Measurements from ENCODE around the gene ACACA. TPM values are rescaled to one million over a fixed set of nuclear protein-coding genes. Genes with fewer than 3 reads are reported as not detected.

The ACACA gene
- total RNA-seq, 1 donor from 2014 or later, result 101 TPM

DNA sequence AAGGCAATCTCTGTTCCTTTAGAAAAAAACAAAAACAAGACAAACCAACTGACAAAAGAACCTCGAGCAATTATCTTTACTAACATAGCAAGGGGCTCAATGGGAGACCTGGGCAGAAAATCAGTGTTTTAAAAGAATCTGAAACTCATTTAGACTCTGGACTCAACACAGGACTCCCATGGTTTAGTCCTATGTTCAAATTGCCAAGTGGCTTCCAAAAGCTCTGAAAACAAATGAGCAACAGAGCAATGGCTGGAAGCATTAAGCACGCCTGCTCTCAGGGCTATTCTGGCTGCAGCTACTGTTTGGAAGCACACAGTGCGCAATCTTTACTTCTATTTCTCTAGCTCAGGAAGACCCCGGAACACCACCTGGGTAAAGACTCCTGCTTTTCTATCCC is 295.9 kb downstream of the ACACA start:
- Mint-ChIP-seq H3K4me3 (no peak overlapping the region), H3K4me1 (ENCODE audit: unreplicated experiment) (peaks cover 43% of the 10 kb centered on the region), H3K36me3 (peaks cover 23% of the 10 kb centered on the region), H3K9me3 (no peaks in the 10 kb centered on the region), H3K27me3 (no peaks in the 10 kb centered on the region), H3K27ac (no peak overlapping the region)
- TF ChIP-seq, protein P1, sequence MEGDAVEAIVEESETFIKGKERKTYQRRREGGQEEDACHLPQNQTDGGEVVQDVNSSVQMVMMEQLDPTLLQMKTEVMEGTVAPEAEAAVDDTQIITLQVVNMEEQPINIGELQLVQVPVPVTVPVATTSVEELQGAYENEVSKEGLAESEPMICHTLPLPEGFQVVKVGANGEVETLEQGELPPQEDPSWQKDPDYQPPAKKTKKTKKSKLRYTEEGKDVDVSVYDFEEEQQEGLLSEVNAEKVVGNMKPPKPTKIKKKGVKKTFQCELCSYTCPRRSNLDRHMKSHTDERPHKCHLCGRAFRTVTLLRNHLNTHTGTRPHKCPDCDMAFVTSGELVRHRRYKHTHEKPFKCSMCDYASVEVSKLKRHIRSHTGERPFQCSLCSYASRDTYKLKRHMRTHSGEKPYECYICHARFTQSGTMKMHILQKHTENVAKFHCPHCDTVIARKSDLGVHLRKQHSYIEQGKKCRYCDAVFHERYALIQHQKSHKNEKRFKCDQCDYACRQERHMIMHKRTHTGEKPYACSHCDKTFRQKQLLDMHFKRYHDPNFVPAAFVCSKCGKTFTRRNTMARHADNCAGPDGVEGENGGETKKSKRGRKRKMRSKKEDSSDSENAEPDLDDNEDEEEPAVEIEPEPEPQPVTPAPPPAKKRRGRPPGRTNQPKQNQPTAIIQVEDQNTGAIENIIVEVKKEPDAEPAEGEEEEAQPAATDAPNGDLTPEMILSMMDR (conservative IDR thresholded peaks at IDR 0.05), result no peak
- DNase-seq (ENCODE audit: extremely low spot score, unreplicated experiment), result no peak

DNA sequence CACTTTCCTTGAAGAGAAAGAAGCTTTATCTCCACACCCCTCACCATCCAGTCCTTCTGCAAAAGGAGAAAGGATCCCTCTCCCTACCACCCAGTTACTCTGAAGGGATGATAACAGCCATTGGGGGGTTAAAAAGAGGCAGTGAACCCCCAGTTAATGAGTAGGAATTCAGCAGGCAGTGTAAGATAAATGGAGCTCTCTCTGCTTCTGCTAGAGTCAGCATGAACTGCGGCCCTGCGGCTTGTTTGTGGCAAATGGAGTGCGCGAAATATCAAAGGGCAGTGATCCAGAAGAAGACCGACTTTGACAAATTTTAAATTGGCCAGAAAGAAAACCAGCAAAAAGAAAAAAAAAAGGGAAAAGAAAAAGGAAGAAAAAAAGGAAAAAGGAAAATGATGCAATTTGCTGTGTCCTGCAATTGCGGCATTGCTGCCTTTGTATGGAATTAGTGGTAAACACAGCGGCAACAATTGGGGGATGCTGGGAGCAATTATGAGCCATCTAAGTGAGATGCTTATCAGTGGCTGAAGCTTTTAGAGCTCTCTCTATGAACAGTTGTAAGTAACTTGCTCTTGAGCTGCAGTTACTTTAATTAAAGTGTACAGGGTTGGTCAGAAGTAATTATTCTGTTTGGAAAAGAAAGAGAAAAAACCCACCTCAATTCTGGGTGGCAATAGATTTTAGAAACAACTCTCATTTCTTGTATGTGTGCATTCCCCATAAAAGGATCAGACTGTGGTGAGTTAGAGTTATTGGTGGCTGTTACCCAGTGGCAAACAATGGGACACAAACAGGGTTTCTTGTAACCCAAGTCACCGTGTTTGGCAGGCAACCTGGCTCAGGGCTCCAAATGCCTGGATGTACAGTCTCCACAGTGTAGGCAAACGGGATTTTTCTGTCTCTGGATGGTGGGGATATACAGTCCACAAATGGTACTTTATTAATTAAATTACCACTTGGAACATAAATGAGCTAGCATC is 296.6 kb downstream of the ACACA start:
- H3K4me3 Mint-ChIP-seq, result peak overlapping the region; percentile 15
- H3K9me3 Mint-ChIP-seq, result no peaks in the 10 kb centered on the region
- H3K4me1 Mint-ChIP-seq (ENCODE audit: unreplicated experiment), result peaks cover 44% of the 10 kb centered on the region
- DNase-seq (ENCODE audit: extremely low spot score, unreplicated experiment), result no peak
- peaks cover 20% of the 10 kb centered on the region for H3K36me3 Mint-ChIP-seq
- TF ChIP-seq, protein P1 (conservative IDR thresholded peaks at IDR 0.05), result no peak
- no peaks in the 10 kb centered on the region for H3K27me3 Mint-ChIP-seq
- H3K27ac Mint-ChIP-seq, result peak overlapping the region; percentile 5

DNA sequence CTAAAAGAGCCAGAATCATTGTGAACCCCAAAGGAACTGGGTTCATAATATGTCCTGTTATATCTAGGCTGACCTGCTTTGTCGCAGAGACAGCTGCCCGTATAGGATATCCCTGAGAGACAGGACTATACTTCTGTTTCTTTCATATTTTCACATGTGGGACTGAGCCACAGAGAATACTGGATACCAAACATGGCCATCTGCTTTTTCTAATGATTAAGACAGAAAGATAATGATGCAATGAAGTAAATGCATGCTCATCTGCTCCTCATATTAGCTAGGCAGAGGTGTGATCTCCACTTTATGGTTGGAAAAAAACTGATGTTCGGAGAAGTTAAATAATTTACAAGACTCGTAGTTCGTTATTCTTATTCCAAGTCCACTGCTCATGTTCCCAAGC is 297.5 kb downstream of the ACACA start:
- Mint-ChIP-seq H3K36me3 (peaks cover 20% of the 10 kb centered on the region), H3K9me3 (no peaks in the 10 kb centered on the region), H3K27me3 (no peaks in the 10 kb centered on the region), H3K4me3 (no peak overlapping the region), H3K27ac (no peak overlapping the region), H3K4me1 (ENCODE audit: unreplicated experiment) (peaks cover 44% of the 10 kb centered on the region)
- DNase-seq (ENCODE audit: extremely low spot score, unreplicated experiment), result no peak
- TF ChIP-seq, protein P1 (conservative IDR thresholded peaks at IDR 0.05), result no peak

DNA sequence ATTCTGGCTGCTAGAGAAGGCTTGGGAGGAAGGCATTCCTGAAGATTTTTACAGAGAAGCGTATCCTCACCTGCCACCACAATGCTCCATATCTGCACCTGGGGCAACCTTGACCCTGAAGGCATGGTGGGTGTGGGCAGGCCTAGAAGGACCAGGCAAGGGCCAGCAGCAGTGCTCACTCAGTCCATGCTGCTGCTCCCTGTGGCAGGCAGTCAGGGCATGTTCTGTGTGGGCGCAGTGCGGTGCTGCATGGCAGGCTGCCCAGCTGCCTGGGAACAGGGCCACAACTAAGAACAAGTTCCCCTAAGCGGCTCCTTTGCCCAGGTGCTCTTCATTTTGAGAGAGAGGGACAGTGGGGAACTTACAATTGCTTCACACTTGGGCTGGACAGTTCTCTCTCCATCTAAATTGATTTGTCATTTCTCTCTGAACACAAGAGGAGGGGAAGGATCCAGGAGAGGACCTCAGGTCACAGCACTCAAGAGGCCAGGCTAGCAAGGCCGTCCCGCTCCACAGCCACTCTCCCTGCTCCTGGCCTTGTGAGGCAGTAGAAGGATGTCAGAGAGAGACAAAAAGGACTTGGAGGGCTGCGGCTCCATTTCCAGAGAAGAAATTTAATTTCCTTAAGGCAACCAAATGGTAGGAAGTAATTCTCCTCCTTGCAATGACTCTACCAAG is 299.1 kb downstream of the ACACA start:
- peaks cover 13% of the 10 kb centered on the region for H3K36me3 Mint-ChIP-seq
- no peak for DNase-seq (ENCODE audit: extremely low spot score, unreplicated experiment)
- peaks cover 44% of the 10 kb centered on the region for H3K4me1 Mint-ChIP-seq (ENCODE audit: unreplicated experiment)
- TF ChIP-seq, protein P1 (conservative IDR thresholded peaks at IDR 0.05), result no peak
- H3K27ac Mint-ChIP-seq, result no peak overlapping the region
- H3K9me3 Mint-ChIP-seq, result no peaks in the 10 kb centered on the region
- H3K4me3 Mint-ChIP-seq, result no peak overlapping the region
- no peaks in the 10 kb centered on the region for H3K27me3 Mint-ChIP-seq

DNA sequence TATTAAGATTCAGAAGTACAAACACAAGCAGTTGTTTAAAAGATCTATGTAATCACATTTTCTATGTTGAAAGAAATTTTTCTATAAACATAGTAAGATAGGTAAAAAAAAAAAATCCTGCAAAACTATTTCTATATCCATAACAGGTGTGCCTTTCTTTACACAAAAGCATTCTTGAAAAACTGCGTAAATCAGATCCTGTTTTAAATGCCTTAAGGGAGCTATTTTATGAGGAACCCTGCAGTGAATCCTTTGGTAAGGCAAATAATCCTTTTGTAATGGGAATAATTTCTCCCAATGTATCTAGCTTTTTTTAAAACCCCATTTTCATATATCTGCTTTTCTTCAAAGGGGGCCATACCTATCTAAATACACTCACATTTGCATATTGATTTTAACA is 300.6 kb downstream of the ACACA start:
- DNase-seq (ENCODE audit: extremely low spot score, unreplicated experiment), result no peak
- Mint-ChIP-seq H3K27me3 (no peaks in the 10 kb centered on the region), H3K4me1 (ENCODE audit: unreplicated experiment) (peaks cover 35% of the 10 kb centered on the region), H3K4me3 (no peak overlapping the region), H3K36me3 (peaks cover 4% of the 10 kb centered on the region), H3K27ac (no peak overlapping the region), H3K9me3 (no peaks in the 10 kb centered on the region)
- TF ChIP-seq, protein P1 (conservative IDR thresholded peaks at IDR 0.05), result no peak
